ENCODE data around the gene PTX4.

- no peak for TF ChIP-seq CTCF (IDR thresholded peaks at IDR 0.05)
- TF ChIP-seq POLR2A (IDR thresholded peaks at IDR 0.05) = no peak
Observed at GRCh38 chr16:1455190-1456171, 33.3 kb downstream of the PTX4 start.

Data from right lobe of liver (tissue), 4 donors.